HEK293T (cell line): Measurements from ENCODE around the gene FBXO28.
A peak's percentile ranks its signal among the peaks of the same experiment; 100 is the strongest.

Experiments used
- ARNT ChIP-seq: fragments of 450-650 bp; IDR thresholded peaks from 2 replicates; pipeline ENCODE4 v1.6.1; 2017; ENCODE audit warnings: mild to moderate bottlenecking
- FOXM1 ChIP-seq: fragments of 450-650 bp; IDR thresholded peaks from 2 replicates; pipeline ENCODE4 v1.6.1; 2017; ENCODE audit warnings: mild to moderate bottlenecking, borderline replicate concordance
- HDGF ChIP-seq: fragments of 450-650 bp; IDR thresholded peaks from 2 replicates; pipeline ENCODE4 v1.6.1; 2017; ENCODE audit warnings: antibody characterized with exemption, borderline replicate concordance
- L3MBTL2 ChIP-seq: fragments of 450-650 bp; conservative IDR thresholded peaks from 2 replicates; pipeline ENCODE4 v1.6.1; 2016; ENCODE audit warnings: mild to moderate bottlenecking
- LEF1 ChIP-seq: fragments of 450-650 bp; IDR thresholded peaks from 2 replicates; pipeline ENCODE4 v1.6.1; 2017; ENCODE audit warnings: mild to moderate bottlenecking, borderline replicate concordance
- NFRKB ChIP-seq: fragments of 450-650 bp; IDR thresholded peaks from 2 replicates; pipeline ENCODE4 v1.6.1; 2016; ENCODE audit warnings: mild to moderate bottlenecking, moderate library complexity
- SP1 ChIP-seq: fragments of 450-650 bp; IDR thresholded peaks from 2 replicates; pipeline ENCODE4 v1.6.1; 2017
- ZNF384 ChIP-seq: fragments of 450-650 bp; IDR thresholded peaks from 2 replicates; pipeline ENCODE4 v1.6.1; 2016

DNA sequence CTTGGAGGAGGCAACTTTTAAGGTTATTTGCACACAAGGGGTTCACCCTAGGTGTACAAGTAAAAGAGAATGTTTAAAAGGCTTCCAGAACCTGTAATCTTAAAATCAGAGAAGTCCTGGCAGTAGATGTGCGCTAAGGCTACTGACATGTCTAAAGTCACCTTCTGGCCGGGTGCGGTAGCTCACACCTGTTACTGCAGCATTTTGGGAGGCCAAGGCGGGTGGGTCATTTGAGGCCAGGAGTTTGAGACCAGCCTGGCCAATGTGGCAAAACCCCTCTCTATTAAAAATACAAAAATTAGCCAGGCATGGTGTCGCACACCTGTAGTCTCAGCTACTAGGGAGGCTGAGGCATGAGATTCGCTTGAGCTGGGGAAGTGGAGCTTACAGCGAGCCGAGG, 48.9 kb downstream of the FBXO28 start:
- TF ChIP-seq HDGF (no peak), LEF1 (no peak), SP1 (no peak), FOXM1 (no peak), L3MBTL2 (no peak), ARNT (no peak), NFRKB (no peak), ZNF384 (0 out of 2 replicates have a peak, but pooled peaks have one; percentile 9)
